Measurements from ENCODE around the gene TIAM2. TPM values are rescaled to one million over a fixed set of nuclear protein-coding genes. Genes with fewer than 3 reads are reported as not detected.

TIAM2 gene
- polyA plus RNA-seq, 6 donors from 2014 or later = 0.34 to 2.8 (median 0.58) TPM; not detected in 1

DNA sequence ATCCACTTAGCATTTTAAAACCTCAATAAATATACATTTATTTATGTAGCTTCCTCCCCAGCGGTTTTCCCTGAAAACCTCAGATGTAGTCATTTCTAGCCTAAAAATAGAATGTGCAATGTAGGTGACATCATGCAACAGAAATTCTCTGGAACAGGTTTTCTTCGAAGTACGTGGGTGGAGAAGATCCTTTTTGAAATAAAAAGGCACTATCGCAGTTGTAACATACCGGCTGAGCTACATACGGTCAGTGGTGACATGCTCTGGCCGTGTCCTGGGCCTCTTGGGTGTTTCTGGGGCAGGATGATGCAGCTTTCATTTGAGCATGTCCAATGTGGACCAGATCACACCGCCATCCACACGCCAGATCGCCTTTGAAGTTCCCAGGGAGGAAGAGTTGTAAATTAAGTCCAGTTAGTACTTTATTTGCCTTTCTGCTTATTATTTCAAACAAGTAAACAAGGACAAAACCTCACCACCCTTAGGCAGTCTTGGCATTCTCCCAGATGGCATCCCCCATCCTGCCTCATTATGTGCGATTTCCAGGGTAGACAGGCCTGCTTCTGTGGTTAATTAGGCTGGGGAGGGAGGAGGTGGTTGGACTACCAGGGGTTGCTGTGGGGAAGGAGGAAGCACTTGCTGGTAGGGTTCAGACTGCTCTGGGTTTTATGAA, 159.2 kb downstream of the TIAM2 start:
- Mint-ChIP-seq H3K9me3 (no peaks in the 10 kb centered on the region), H3K27me3 (peaks cover 0 to 11% (median 0%) of the 10 kb centered on the region in 3 donors), H3K36me3 (no peaks in the 10 kb centered on the region), H3K4me3 (no peak overlapping the region), H3K27ac (peak overlapping the region in 1 of 6 donors; percentile 25), H3K4me1 (no peaks in the 10 kb centered on the region)
- DNase-seq = no peak
- ATAC-seq (ENCODE audit: low read depth in 2 of 2) = no peak

DNA sequence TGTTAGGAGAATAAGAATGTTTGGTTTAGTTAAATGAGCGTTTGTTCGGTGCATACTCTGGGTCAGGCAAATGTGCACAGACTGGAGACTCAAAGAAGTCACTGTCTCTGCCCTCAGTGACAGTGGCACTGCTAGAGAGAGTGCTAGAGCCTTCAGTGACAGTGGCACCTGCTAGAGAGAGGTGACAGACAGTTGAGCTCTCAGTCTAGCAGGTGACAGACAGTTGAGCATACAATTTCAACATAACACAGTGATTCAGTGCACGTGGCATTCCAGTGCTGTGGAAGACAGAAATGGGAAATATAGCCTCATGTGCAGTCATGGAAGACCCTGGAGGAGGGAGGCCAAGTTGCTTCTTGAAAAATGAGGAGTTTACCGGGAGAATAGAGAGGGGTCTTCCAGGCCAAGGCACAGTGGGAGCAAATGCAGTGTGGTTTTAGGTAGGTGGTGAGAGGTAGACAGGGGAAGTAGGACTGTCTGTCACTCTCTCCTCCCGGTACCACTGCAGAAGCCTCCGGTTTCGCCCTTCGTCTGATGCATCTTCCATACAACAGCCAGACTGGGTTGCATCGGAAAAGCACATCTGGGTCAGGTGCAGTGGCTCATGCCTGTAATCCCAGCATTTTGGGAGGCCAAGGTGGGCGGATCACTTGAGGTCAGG, 160.8 kb downstream of the TIAM2 start:
- DNase-seq (no peak), ATAC-seq (ENCODE audit: low read depth in 2 of 2) (no peak)
- H3K9me3 Mint-ChIP-seq = peaks cover 0 to 7% (median 2%) of the 10 kb centered on the region in 7 donors
- H3K36me3 Mint-ChIP-seq = no peaks in the 10 kb centered on the region
- no peak overlapping the region for H3K4me3 Mint-ChIP-seq
- no peaks in the 10 kb centered on the region for H3K4me1 Mint-ChIP-seq
- peaks cover 0 to 11% (median 0%) of the 10 kb centered on the region in 3 donors for H3K27me3 Mint-ChIP-seq
- H3K27ac Mint-ChIP-seq = no peak overlapping the region

DNA sequence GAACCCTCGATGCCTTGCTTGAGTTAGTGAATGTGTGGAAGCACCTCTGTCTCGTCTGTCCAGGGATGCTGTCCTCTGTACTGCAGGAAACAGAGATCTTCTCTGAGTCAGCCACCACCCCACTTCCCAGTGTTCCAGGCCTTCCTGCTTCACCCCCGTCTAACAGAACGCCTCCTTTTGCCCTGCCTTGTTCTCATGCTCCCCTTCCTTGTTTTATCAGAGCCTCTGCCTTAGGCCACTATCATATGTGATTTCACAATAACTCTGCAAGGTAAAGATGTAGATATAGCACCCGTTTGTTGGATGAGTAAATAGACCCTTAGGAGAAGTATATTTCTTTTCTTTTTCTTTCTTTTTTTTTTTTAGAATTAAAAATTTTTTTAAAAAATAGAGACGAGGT, 162.0 kb downstream of the TIAM2 start:
- Mint-ChIP-seq H3K27me3 (peaks cover 0 to 11% (median 0%) of the 10 kb centered on the region in 3 donors), H3K4me3 (no peak overlapping the region), H3K36me3 (no peaks in the 10 kb centered on the region), H3K4me1 (no peaks in the 10 kb centered on the region), H3K27ac (no peak overlapping the region), H3K9me3 (peaks cover 1 to 7% (median 4%) of the 10 kb centered on the region in 7 donors)
- no peak for ATAC-seq (ENCODE audit: low read depth in 2 of 2)
- no peak for DNase-seq

DNA sequence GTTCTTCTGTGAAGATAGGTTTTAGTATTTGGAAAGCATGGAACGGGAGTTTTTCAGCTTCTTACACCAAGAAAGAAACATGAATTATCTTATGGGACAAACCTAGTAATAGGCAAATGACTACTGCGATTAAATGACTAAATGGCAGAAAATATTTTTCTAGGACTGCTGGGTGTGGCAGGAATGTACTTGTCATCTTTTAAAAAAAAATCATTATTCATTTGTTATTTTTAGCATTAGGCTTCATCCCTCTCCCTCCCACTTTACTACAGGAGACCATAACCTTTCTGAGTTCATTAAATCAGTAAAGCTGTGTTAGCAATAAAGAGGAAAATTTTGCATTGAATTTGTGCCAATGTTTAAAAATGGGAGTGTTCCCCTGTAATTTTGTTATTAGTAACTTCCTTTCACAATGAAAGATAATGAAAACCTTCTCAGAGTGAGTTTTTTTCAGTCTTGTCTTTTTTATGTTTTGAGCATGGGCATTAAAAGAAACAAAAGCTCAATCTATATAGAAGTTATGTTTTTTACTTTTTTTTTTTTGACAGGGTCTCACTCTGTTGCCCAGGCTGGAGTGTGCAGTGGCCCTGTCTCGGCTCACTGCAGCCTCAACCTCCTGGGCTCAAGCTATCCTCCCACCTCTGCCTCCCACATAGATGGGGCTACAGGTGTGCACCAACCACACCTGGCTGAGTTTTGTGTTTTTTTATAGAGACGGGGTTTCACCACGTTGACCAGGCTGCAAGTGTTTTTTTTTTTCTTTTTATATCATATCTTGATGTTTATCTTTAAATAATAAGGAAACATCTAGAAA, 163.1 kb downstream of the TIAM2 start:
- H3K27me3 Mint-ChIP-seq = peaks cover 0 to 11% (median 0%) of the 10 kb centered on the region in 3 donors
- peaks cover 1 to 7% (median 4%) of the 10 kb centered on the region in 7 donors for H3K9me3 Mint-ChIP-seq
- H3K27ac Mint-ChIP-seq = peak overlapping the region in 1 of 6 donors; percentile 40
- DNase-seq (no peak), ATAC-seq (ENCODE audit: low read depth in 2 of 2) (no peak)
- H3K36me3 Mint-ChIP-seq = no peaks in the 10 kb centered on the region
- no peaks in the 10 kb centered on the region for H3K4me1 Mint-ChIP-seq
- no peak overlapping the region for H3K4me3 Mint-ChIP-seq

DNA sequence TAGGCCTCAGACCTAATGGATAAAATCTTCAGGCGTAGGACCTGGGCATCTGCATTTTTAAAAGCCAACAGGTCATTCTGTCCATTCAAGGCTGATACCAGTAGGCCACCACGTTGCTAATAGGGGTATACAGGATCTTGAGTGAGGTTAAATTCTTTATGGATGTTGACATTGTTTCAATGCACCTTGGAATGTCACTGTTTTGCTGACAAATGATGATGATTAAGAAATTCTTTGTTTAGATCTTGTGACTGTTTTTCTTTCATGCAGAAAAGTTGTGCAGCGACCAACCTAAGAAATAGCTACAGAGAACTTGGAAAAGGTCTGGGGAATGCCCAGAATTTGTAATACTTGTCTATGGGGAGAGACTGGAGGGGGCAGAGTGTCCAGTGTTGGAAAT, 167.6 kb downstream of the TIAM2 start:
- no peak for DNase-seq
- ATAC-seq (ENCODE audit: low read depth in 2 of 2) = no peak
- Mint-ChIP-seq H3K4me3 (peak overlapping the region in 1 of 8 donors; percentile 1), H3K27ac (no peak overlapping the region), H3K4me1 (no peaks in the 10 kb centered on the region), H3K27me3 (no peaks in the 10 kb centered on the region), H3K36me3 (no peaks in the 10 kb centered on the region), H3K9me3 (peaks cover 1 to 7% (median 4%) of the 10 kb centered on the region in 7 donors)

DNA sequence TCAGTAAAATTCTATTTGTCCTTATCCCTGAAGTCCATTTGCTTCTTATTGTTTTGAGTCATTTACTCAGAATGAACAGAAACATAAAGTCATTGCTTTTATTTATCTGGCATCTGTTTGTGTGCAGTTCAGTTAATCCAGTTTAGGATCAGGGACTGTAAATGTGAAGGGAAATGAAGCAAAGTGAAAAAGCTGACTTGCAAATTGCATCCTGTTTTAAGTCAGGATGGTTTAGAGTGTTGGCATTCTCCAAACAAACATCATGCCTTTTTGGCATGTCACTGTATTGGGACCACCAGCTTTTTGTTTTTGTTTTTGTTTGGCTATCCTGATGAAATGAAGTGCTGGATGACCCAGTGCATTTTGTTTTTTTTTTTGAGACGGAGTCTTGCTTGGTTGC, 168.5 kb downstream of the TIAM2 start:
- peaks cover 1 to 7% (median 4%) of the 10 kb centered on the region in 7 donors for H3K9me3 Mint-ChIP-seq
- no peak overlapping the region for H3K4me3 Mint-ChIP-seq
- H3K27ac Mint-ChIP-seq = no peak overlapping the region
- ATAC-seq (ENCODE audit: low read depth in 2 of 2) (no peak), DNase-seq (no peak)
- H3K27me3 Mint-ChIP-seq = no peaks in the 10 kb centered on the region
- H3K36me3 Mint-ChIP-seq = no peaks in the 10 kb centered on the region
- no peaks in the 10 kb centered on the region for H3K4me1 Mint-ChIP-seq

DNA sequence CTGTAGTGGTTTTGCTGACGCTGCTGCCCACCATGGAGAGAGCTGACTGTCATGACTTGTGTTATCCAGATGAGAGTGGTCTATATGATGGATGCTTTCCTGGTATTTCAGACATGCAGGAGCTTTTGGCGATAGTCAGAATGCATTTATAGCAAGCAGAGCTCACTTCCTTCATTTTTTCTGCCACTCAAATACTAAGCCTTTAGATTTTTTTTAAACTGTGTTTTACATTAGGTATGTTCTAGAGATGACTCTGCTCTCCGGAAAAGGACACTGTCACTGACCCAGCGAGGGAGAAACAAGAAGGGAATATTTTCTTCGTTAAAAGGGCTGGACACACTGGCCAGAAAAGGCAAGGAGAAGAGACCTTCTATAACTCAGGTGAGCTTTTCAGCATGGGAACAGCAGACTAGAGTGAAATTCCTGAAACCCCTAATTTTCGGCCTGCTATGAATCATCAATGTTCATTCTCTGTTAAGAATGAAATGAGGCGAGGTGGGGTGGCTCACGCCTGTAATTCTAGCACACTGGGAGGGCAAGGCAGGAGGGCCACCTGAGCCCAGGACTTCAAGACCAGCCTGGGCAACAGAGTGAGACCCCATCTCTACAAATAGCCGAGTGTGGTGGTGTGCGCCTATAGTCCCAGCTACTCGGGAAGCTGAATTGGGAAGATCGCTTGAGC, 170.1 kb downstream of the TIAM2 start:
- Mint-ChIP-seq H3K27ac (no peak overlapping the region), H3K27me3 (no peaks in the 10 kb centered on the region), H3K4me1 (no peaks in the 10 kb centered on the region), H3K4me3 (no peak overlapping the region), H3K36me3 (no peaks in the 10 kb centered on the region), H3K9me3 (peaks cover 0 to 4% (median under 1%) of the 10 kb centered on the region in 7 donors)
- DNase-seq (no peak), ATAC-seq (ENCODE audit: low read depth in 2 of 2) (no peak)

DNA sequence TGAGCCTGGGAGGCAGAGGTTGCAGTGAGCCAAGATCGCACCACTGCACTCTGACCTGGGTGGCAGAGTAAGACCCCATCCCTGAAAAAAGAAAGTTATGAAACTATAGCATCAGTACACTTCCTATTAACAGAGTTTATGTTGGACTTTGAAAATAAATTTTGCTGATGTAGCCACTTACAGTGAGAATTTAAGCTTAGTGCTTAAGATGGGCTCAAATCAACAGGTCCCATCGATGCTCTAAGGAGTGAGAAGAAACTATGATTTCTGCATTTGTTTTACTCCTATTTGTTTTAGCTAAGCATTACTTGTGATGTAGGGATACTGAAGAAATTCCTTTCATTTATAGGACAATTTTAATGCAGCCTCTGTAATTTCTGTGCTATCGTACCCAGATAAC, 175.4 kb downstream of the TIAM2 start:
- no peak overlapping the region for H3K4me3 Mint-ChIP-seq
- no peaks in the 10 kb centered on the region for H3K9me3 Mint-ChIP-seq
- no peaks in the 10 kb centered on the region for H3K36me3 Mint-ChIP-seq
- H3K4me1 Mint-ChIP-seq = peaks cover 2 to 6% (median 5%) of the 10 kb centered on the region in 3 donors
- DNase-seq = no peak
- no peak for ATAC-seq (ENCODE audit: low read depth in 2 of 2)
- no peaks in the 10 kb centered on the region for H3K27me3 Mint-ChIP-seq
- no peak overlapping the region for H3K27ac Mint-ChIP-seq

DNA sequence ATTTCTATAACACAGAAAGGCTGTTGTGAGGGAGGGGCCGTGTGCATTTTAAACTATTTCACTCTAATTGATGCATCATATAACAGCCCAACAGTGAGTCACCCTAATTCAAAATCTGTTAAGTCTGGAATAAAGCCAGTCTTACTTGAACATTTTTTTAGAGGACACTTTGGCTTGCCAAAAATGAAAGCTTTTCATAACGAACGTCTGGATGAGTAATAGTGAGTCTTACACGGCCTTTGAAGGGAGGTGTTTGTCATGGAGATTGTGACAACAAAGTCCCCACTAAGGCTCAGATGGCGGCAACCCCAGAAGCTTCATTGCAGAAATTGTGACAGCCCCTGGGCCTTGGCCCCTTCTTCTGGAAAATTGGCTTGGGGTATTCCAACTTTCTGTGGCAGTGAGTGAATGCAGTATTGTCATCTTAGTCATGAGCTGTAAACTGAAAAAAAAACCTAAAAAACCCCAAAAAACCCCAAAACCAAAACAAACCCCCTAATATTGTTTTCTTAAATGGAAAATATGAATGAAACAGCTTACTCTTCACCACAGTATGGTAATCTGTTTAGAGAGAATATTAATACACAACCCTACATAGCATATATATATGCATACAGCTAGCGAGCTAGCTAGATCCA, 176.1 kb downstream of the TIAM2 start:
- ATAC-seq (ENCODE audit: low read depth in 2 of 2) (peak in 1 of 2 donors; percentile 41), DNase-seq (no peak)
- no peak overlapping the region for H3K4me3 Mint-ChIP-seq
- H3K36me3 Mint-ChIP-seq = no peaks in the 10 kb centered on the region
- peaks cover 2 to 6% (median 5%) of the 10 kb centered on the region in 3 donors for H3K4me1 Mint-ChIP-seq
- H3K27ac Mint-ChIP-seq = peak overlapping the region in 1 of 6 donors; percentile 29
- H3K9me3 Mint-ChIP-seq = no peaks in the 10 kb centered on the region
- H3K27me3 Mint-ChIP-seq = no peaks in the 10 kb centered on the region

DNA sequence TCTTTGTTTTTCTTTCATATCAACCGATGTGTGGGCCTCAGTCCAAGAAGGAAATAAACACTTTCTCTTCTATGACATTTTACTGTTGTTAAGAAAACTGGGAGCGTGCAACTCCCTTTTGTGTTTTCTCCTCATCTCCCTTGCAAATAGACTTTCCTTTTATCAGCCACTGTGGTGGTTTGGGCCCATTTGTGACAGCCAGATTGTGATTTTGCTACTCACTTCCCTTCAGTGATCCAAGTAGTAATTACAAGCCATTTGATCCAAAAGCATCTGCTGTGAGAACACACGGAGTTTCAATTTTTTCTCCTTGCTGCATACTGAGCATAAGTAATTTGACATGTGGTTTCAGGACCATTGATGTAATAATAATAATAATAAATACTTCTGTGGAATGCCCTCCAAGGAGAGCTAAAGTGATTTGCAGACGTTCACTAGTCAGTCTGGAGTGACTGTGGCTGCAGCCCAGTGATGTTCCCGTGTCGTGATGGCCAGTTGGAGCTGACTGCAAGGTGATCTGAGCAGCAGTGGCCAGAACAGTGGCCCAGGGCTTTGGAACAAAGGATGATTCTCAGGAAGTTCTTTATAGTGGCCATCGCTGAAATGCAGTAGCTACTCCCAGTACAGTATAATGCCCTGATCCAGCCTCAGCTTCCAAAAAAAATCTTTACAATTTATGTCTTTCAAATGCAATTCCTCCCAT, 176.8 kb downstream of the TIAM2 start:
- H3K9me3 Mint-ChIP-seq = no peaks in the 10 kb centered on the region
- H3K4me1 Mint-ChIP-seq = peaks cover 2 to 6% (median 5%) of the 10 kb centered on the region in 3 donors
- no peak for DNase-seq
- no peak for ATAC-seq (ENCODE audit: low read depth in 2 of 2)
- H3K27ac Mint-ChIP-seq = no peak overlapping the region
- H3K27me3 Mint-ChIP-seq = no peaks in the 10 kb centered on the region
- H3K36me3 Mint-ChIP-seq = no peaks in the 10 kb centered on the region
- no peak overlapping the region for H3K4me3 Mint-ChIP-seq

DNA sequence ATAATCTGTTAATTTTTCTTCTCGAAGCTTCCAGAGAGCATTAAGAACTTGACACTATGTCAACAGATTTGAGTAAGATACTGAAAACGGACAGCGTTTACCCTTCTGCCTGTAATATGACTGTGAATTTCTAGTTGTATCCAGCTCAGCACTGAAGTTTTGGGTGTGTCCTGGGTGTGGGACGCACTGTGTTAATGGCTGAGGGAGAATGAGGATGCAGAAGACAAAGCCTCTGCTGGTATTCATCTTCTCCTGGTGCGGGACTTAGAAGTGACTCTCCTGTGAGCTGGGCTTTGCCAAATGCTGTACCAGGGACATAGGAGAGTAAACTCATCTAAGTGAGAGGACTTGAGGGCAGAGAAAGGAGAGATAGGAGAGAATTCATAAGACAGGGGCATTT, 178.4 kb downstream of the TIAM2 start:
- ATAC-seq (ENCODE audit: low read depth in 2 of 2) (no peak), DNase-seq (no peak)
- Mint-ChIP-seq H3K36me3 (no peaks in the 10 kb centered on the region), H3K27me3 (no peaks in the 10 kb centered on the region), H3K4me1 (peaks cover 2 to 6% (median 5%) of the 10 kb centered on the region in 3 donors), H3K4me3 (no peak overlapping the region), H3K9me3 (no peaks in the 10 kb centered on the region), H3K27ac (no peak overlapping the region)

DNA sequence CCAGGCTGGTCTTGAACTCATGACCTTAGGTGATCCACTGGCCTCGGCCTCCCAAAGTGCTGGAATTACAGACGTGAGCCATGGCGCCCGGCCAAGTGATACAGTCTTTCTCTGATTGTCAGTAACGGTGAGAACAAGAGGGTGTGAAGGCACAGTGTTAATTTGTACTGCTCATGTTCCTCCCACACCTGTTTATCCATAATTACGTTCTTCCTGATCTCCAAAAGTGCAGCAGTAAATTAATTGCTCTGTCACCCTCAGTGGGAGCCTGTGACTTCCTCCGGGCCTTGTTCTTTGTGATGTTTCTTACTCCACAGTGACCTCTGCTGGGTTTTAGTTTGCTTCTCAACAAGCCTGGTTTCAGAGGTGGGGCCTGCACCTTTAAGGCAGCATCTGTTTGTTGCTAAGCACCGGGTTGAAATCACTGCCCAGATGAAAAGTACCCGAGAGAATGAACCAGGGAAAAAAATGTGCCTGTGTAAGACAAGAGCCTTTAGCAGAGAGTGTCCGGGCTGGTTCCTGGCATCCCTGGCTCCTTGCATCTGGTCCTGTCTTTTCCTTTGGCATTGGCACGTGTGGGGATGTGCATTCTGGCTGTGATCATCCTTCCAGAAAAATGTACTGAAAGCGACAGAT, 179.6 kb downstream of the TIAM2 start:
- Mint-ChIP-seq H3K9me3 (no peaks in the 10 kb centered on the region), H3K27me3 (no peaks in the 10 kb centered on the region)

More for the DNA sequence above, 179.6 kb downstream of the TIAM2 start:
- H3K4me1 Mint-ChIP-seq = peaks cover 2 to 6% (median 5%) of the 10 kb centered on the region in 3 donors
- H3K27ac Mint-ChIP-seq = peak overlapping the region in 3 of 6 donors; percentile 4 to 59 (median 26)
- DNase-seq (peak; percentile 36), ATAC-seq (ENCODE audit: low read depth in 2 of 2) (peak; percentile 72 to 82)
- peak overlapping the region in 1 of 8 donors; percentile 57 for H3K4me3 Mint-ChIP-seq
- H3K36me3 Mint-ChIP-seq = no peaks in the 10 kb centered on the region
